Measurements from ENCODE around the gene FANCD2. TPM values are rescaled to one million over a fixed set of nuclear protein-coding genes. Genes with fewer than 3 reads are reported as not detected.

FANCD2 gene
- total RNA-seq, 2 donors from 2014 or later: 56.0 to 79.9 TPM

- peaks cover 4% of the 10 kb centered on the region for H3K4me1 ChIP-seq (ENCODE audit: control insufficient read depth, insufficient read depth, low read length)
- DNase-seq: peak; percentile 96
- H3K9ac ChIP-seq (ENCODE audit: extremely low read depth, low read length, poor library complexity, severe bottlenecking): peak overlapping the region; percentile 41
- Mint-ChIP-seq H3K4me1 (peaks cover 9% of the 10 kb centered on the region), H3K27ac (peak overlapping the region; percentile 55), H3K27me3 (ENCODE audit: insufficient read depth) (peaks cover 19% of the 10 kb centered on the region), H3K36me3 (ENCODE audit: low read depth) (peaks cover 1% of the 10 kb centered on the region), H3K4me3 (peak overlapping the region; percentile 62), H3K9me3 (no peaks in the 10 kb centered on the region)
- WGBS, 2 experiments (ENCODE audit: insufficient coverage in 1 of 2, insufficient read length in 1 of 2): 12 to 29% methylated on average over 8 to 23 of the region's 23 CpGs
- H3K27me3 ChIP-seq (ENCODE audit: control insufficient read depth, insufficient read depth, low read length, poor library complexity, severe bottlenecking): no peaks in the 10 kb centered on the region
- TF ChIP-seq CTCF (conservative IDR thresholded peaks at IDR 0.05): no peak
- peak overlapping the region; percentile 83 for H3K4me3 ChIP-seq (ENCODE audit: low read length)
- no peak overlapping the region for H3K27ac ChIP-seq (ENCODE audit: low read depth, low read length)
- no peaks in the 10 kb centered on the region for H3K9me3 ChIP-seq (ENCODE audit: control insufficient read depth, low read length)
- H3K36me3 ChIP-seq (ENCODE audit: control insufficient read depth, insufficient read depth, low read length): peaks cover 3% of the 10 kb centered on the region
Observed at GRCh38 chr3:10008588-10009344, 17.5 kb upstream of the FANCD2 start.

- H3K27ac ChIP-seq (ENCODE audit: low read depth, low read length): peak overlapping the region; percentile 60
- peaks cover 4% of the 10 kb centered on the region for H3K4me1 ChIP-seq (ENCODE audit: control insufficient read depth, insufficient read depth, low read length)
- no peaks in the 10 kb centered on the region for H3K36me3 ChIP-seq (ENCODE audit: control insufficient read depth, insufficient read depth, low read length)
- Mint-ChIP-seq H3K27ac (no peak overlapping the region), H3K36me3 (ENCODE audit: low read depth) (no peaks in the 10 kb centered on the region), H3K27me3 (ENCODE audit: insufficient read depth) (peaks cover 19% of the 10 kb centered on the region), H3K4me1 (peaks cover 9% of the 10 kb centered on the region), H3K9me3 (no peaks in the 10 kb centered on the region), H3K4me3 (peak overlapping the region; percentile 53)
- 16% methylated on average over 9 of the region's 9 CpGs; no CpG with 5 or more reads in 1 of the 2 experiments for WGBS, 2 experiments (ENCODE audit: insufficient coverage in 1 of 2, insufficient read length in 1 of 2)
- no peaks in the 10 kb centered on the region for H3K27me3 ChIP-seq (ENCODE audit: control insufficient read depth, insufficient read depth, low read length, poor library complexity, severe bottlenecking)
- H3K9me3 ChIP-seq (ENCODE audit: control insufficient read depth, low read length): no peaks in the 10 kb centered on the region
- H3K4me3 ChIP-seq (ENCODE audit: low read length): peak overlapping the region; percentile 84
- peak overlapping the region; percentile 49 for H3K9ac ChIP-seq (ENCODE audit: extremely low read depth, low read length, poor library complexity, severe bottlenecking)
- DNase-seq: no peak
- no peak for TF ChIP-seq CTCF (conservative IDR thresholded peaks at IDR 0.05)
Observed at GRCh38 chr3:10010421-10010877, 15.8 kb upstream of the FANCD2 start.

GRCh38 chr3:10010878-10011465 lies 15.3 kb upstream of the FANCD2 start:
- Histone ChIP-seq H3K4me1 (ENCODE audit: control insufficient read depth, insufficient read depth, low read length) (peaks cover 4% of the 10 kb centered on the region), H3K27ac (ENCODE audit: low read depth, low read length) (peak overlapping the region; percentile 60), H3K27me3 (ENCODE audit: control insufficient read depth, insufficient read depth, low read length, poor library complexity, severe bottlenecking) (no peaks in the 10 kb centered on the region), H3K9ac (ENCODE audit: extremely low read depth, low read length, poor library complexity, severe bottlenecking) (peak overlapping the region; percentile 49), H3K4me3 (ENCODE audit: low read length) (peak overlapping the region; percentile 84), H3K36me3 (ENCODE audit: control insufficient read depth, insufficient read depth, low read length) (no peaks in the 10 kb centered on the region), H3K9me3 (ENCODE audit: control insufficient read depth, low read length) (no peaks in the 10 kb centered on the region)
- Mint-ChIP-seq H3K9me3 (no peaks in the 10 kb centered on the region), H3K27me3 (ENCODE audit: insufficient read depth) (peaks cover 19% of the 10 kb centered on the region), H3K4me3 (peak overlapping the region; percentile 53), H3K36me3 (ENCODE audit: low read depth) (no peaks in the 10 kb centered on the region), H3K27ac (no peak overlapping the region), H3K4me1 (peaks cover 9% of the 10 kb centered on the region)
- peak; percentile 99 for DNase-seq
- no peak for TF ChIP-seq CTCF (conservative IDR thresholded peaks at IDR 0.05)
- WGBS, 2 experiments (ENCODE audit: insufficient coverage in 1 of 2, insufficient read length in 1 of 2): 1 to 4% methylated on average over 9 to 51 of the region's 51 CpGs

Measured in endodermal cell (in vitro differentiated cells).